Gastroesophageal sphincter (tissue), 3 donors: Measurements from ENCODE around the gene MVK.

ENCODE experiments used
- CTCF ChIP-seq, 4 experiments: fragments of 200-600 bp in 2 of 4; fragments of 450-650 bp in 2 of 4; sonication (generic) in 1 of 4; IDR thresholded peaks; one replicate each; pipeline ENCODE4 v1.5.1; 2017 to 2019; ENCODE audit warnings: antibody characterized with exemption in 4 of 4, mild to moderate bottlenecking in 2 of 4, moderate library complexity in 2 of 4
- EP300 ChIP-seq: sonication (generic); formaldehyde crosslinking; IDR thresholded peaks from one replicate; pipeline ENCODE4 v1.6.1; 2017; ENCODE audit warnings: antibody characterized with exemption, mild to moderate bottlenecking
- POLR2A ChIP-seq, 2 donors: fragments of 450-650 bp; IDR thresholded peaks; one replicate each; pipeline ENCODE4 v1.6.1; 2017; ENCODE audit warnings: antibody characterized with exemption in 2 of 2, mild to moderate bottlenecking in 2 of 2, moderate library complexity in 1 of 2
- POLR2AphosphoS5 ChIP-seq: sonication (generic); formaldehyde crosslinking; IDR thresholded peaks from one replicate; pipeline ENCODE4 v1.6.1; 2017; ENCODE audit warnings: antibody characterized with exemption

- TF ChIP-seq CTCF (IDR thresholded peaks at IDR 0.05) (no peak), POLR2A (IDR thresholded peaks at IDR 0.05) (no peak), POLR2AphosphoS5 (no peak), EP300 (no peak)
Observed at GRCh38 chr12:109571773-109572505, 1.7 kb upstream of the MVK start.
